CD4-positive, CD25-positive, alpha-beta regulatory T cell (primary cell): Measurements from ENCODE around the gene SPTA1. TPM values are rescaled to one million over a fixed set of nuclear protein-coding genes. Genes with fewer than 3 reads are reported as not detected.

ENCODE experiments used
- ATAC-seq, 2 donors: fragments of 150-1000 bp; cut with Tn5 transposase; one replicate each; pipeline ENCODE4 v1.10.0; 2021; ENCODE audit warnings: low read depth in 2 of 2, moderate number of reproducible peaks in 2 of 2, moderate library complexity in 1 of 2
- DNase-seq, 3 donors: peaks; one replicate each; pipeline versions ENCODE4 v3.0.0 to v3.0.0-alpha.2; 2012 to 2022; ENCODE audit warnings: mixed read lengths in 1 of 3
- H3K27ac ChIP-seq: one replicate; pipeline ENCODE4 v1.7.0; 2013; ENCODE audit warnings: mild to moderate bottlenecking, low read length; ENCODE audit not compliant: insufficient read depth, poor library complexity, severe bottlenecking
- H3K27me3 ChIP-seq: one replicate; pipeline ENCODE4 v1.7.0; 2013; ENCODE audit warnings: low read length; ENCODE audit not compliant: control insufficient read depth, insufficient read depth
- H3K36me3 ChIP-seq: one replicate; pipeline ENCODE4 v1.7.0; 2013; ENCODE audit warnings: mild to moderate bottlenecking, low read length, moderate library complexity; ENCODE audit not compliant: control insufficient read depth, insufficient read depth
- H3K4me1 ChIP-seq: 2 replicates; pipeline ENCODE4 v1.7.0; 2013; ENCODE audit warnings: mild to moderate bottlenecking, low read length; ENCODE audit not compliant: insufficient read depth, control insufficient read depth, poor library complexity, severe bottlenecking
- H3K4me3 ChIP-seq: one replicate; pipeline ENCODE4 v1.7.0; 2013; ENCODE audit warnings: low read depth, mild to moderate bottlenecking, low read length, moderate library complexity
- H3K9me3 ChIP-seq, 2 experiments: 1 replicate in 1 of 2; 2 replicates in 1 of 2; pipeline ENCODE4 v1.7.0; 2013; ENCODE audit warnings: low read length in 2 of 2, mild to moderate bottlenecking in 1 of 2, moderate library complexity in 1 of 2; ENCODE audit not compliant: control insufficient read depth in 2 of 2
- H3K27ac Mint-ChIP-seq, 3 donors: one replicate each; pipeline ENCODE4 v1.8.0; 2020 to 2022; ENCODE audit warnings: mild to moderate bottlenecking in 3 of 3, mixed read lengths in 3 of 3, moderate library complexity in 2 of 3
- H3K27me3 Mint-ChIP-seq: one replicate; pipeline ENCODE4 v1.8.0; 2022; ENCODE audit warnings: mild to moderate bottlenecking, mixed read lengths
- H3K36me3 Mint-ChIP-seq: one replicate; pipeline ENCODE4 v1.8.0; 2020; ENCODE audit warnings: mixed read lengths
- H3K4me1 Mint-ChIP-seq, 4 donors: one replicate each; pipeline ENCODE4 v1.8.0; 2020 to 2022; ENCODE audit warnings: mixed read lengths in 4 of 4, mild to moderate bottlenecking in 1 of 4
- H3K4me3 Mint-ChIP-seq, 4 donors: one replicate each; pipeline ENCODE4 v1.8.0; 2020 to 2022; ENCODE audit warnings: mild to moderate bottlenecking in 4 of 4, mixed read lengths in 4 of 4, moderate library complexity in 3 of 4
- H3K9me3 Mint-ChIP-seq, 7 donors: one replicate each; pipeline ENCODE4 v1.8.0; 2020 to 2022; ENCODE audit warnings: mixed read lengths in 7 of 7, mild to moderate bottlenecking in 3 of 7, moderate library complexity in 2 of 7
- polyA plus RNA-seq, 4 donors: library from polyadenylated mRNA; unstranded; fragments of 300-500 nt; fragmentation: Illumina TruSeq; gene quantifications; one replicate each; pipeline ENCODE4 v1.2.3, GENCODE V29; 2021
- total RNA-seq: library from RNA; stranded (reverse); gene quantifications from one replicate; pipeline ENCODE4 v1.2.3, GENCODE V29; 2022

The SPTA1 gene
- total and polyA plus RNA-seq, 5 donors from 2014 or later: not detected

DNA sequence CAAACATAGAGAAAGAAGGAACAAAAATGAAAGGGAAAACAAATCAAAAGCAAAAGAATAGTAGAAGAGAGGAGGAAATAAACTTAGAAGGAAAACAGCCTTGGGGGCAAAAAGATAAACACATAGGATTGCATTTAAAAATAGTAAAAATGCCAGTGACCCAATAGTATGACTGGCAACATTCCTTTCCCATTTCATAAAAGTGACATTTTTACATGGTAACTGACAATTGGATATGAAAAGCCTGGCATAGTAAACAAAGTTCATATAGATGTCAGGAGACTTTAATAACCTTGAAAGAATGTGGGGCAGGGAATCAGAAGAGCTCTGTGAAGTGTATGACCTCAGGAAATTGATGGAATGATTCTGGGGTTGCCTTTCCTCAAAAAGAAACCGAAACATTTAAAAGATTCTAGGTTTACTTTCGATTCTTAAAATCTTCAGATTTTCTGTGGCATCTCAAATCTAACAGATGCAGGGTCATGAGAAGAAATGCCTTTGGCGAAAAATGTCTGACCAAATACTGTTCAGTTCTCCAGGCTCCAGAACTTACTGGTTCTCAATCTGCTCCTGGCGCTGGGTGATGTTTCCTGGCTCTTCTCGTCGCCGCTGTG, 33.7 kb downstream of the SPTA1 start:
- no peaks in the 10 kb centered on the region for H3K27me3 ChIP-seq
- no peak overlapping the region for H3K27ac ChIP-seq
- Mint-ChIP-seq H3K27me3 (peaks cover 11% of the 10 kb centered on the region), H3K4me1 (no peaks in the 10 kb centered on the region), H3K4me3 (peak overlapping the region in 2 of 4 donors; percentile 2 to 27), H3K9me3 (peaks cover 0 to 3% (median 0%) of the 10 kb centered on the region in 7 donors), H3K27ac (peak overlapping the region in 1 of 3 donors; percentile 54), H3K36me3 (no peaks in the 10 kb centered on the region)
- no peaks in the 10 kb centered on the region for H3K36me3 ChIP-seq
- DNase-seq: no peak
- no peak for ATAC-seq
- no peaks in the 10 kb centered on the region for H3K4me1 ChIP-seq
- no peaks in the 10 kb centered on the region for H3K9me3 ChIP-seq
- peak overlapping the region; percentile 20 for H3K4me3 ChIP-seq

DNA sequence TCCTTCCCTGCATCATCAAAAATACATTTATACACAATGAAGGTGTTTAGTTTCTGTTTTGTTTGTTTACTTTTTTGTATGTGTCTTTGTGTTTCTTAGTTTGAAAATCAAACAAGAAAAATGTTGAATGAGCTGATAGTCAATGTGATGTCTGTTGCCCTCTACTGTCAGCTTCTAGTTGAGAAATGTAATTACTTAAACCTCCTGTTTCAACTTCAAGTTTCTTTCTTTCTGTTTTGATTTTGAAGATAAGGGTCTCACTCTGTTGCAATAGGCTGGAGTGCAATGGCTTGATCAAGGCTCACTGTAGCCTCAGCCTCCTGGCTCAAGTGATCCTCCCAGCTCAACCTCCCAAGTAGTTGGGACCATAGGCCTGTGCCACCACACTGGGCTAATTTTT, 37.5 kb downstream of the SPTA1 start:
- no peaks in the 10 kb centered on the region for H3K9me3 ChIP-seq
- H3K27me3 Mint-ChIP-seq: peaks cover 5% of the 10 kb centered on the region
- no peak for DNase-seq
- no peaks in the 10 kb centered on the region for H3K36me3 ChIP-seq
- ATAC-seq: no peak
- H3K4me1 Mint-ChIP-seq: peaks cover 0 to 14% (median 11%) of the 10 kb centered on the region in 4 donors
- H3K4me3 Mint-ChIP-seq: no peak overlapping the region
- peaks cover 0 to 2% (median 0%) of the 10 kb centered on the region in 7 donors for H3K9me3 Mint-ChIP-seq
- no peak overlapping the region for H3K27ac Mint-ChIP-seq
- no peak overlapping the region for H3K27ac ChIP-seq
- no peak overlapping the region for H3K4me3 ChIP-seq
- H3K4me1 ChIP-seq: peaks cover 7% of the 10 kb centered on the region
- no peaks in the 10 kb centered on the region for H3K27me3 ChIP-seq
- H3K36me3 Mint-ChIP-seq: no peaks in the 10 kb centered on the region

DNA sequence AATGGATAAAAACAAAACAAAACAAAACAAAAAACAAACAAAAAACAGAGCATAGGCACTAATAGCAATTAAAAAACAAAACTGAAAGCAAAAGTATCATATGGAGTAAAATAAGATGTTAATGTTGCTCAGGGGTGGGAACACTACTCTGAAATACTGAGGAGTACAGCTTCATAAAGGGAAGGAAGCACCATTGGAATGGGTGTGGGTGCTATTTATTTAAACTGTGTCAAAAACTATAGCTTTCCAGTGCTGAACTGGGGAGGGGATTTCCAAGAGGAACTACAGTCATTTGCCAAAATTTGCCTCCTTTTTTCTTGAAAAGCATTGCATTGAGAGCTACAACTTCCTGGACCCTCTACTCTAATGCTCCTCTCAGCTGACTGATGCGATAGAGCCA, 40.0 kb downstream of the SPTA1 start:
- Histone ChIP-seq H3K27me3 (no peaks in the 10 kb centered on the region), H3K27ac (no peak overlapping the region), H3K4me3 (peak overlapping the region; percentile 19), H3K4me1 (peaks cover 7% of the 10 kb centered on the region), H3K9me3 (no peaks in the 10 kb centered on the region), H3K36me3 (no peaks in the 10 kb centered on the region)
- peaks cover 0 to 14% (median 11%) of the 10 kb centered on the region in 4 donors for H3K4me1 Mint-ChIP-seq
- no peak for ATAC-seq
- no peak for DNase-seq
- no peaks in the 10 kb centered on the region for H3K27me3 Mint-ChIP-seq
- peak overlapping the region in 1 of 4 donors; percentile 11 for H3K4me3 Mint-ChIP-seq
- H3K36me3 Mint-ChIP-seq: no peaks in the 10 kb centered on the region
- H3K27ac Mint-ChIP-seq: no peak overlapping the region
- H3K9me3 Mint-ChIP-seq: peaks cover 0 to 4% (median 0%) of the 10 kb centered on the region in 7 donors

DNA sequence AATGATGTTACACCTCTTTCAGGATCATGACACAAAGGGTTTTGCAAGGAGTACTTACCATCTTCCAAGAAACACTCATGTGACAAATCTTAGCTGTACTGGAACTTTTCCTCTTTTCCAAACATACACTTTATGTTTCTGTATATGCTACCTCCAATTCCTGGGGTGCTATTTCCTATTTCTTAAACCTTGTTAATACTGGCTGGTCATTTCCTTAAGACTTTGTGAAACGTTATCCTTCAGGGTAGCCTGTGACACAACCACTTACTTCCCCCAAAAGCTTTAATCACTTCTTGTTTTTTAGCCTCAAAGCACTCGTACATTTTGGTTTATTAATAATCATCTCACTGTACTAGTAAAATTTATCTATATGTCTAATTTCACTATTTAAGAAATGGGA, 42.1 kb downstream of the SPTA1 start:
- H3K4me3 Mint-ChIP-seq: no peak overlapping the region
- H3K9me3 ChIP-seq: no peaks in the 10 kb centered on the region
- no peaks in the 10 kb centered on the region for H3K36me3 Mint-ChIP-seq
- no peak overlapping the region for H3K4me3 ChIP-seq
- H3K4me1 ChIP-seq: peaks cover 7% of the 10 kb centered on the region
- no peaks in the 10 kb centered on the region for H3K27me3 ChIP-seq
- peaks cover 0 to 4% (median 0%) of the 10 kb centered on the region in 7 donors for H3K9me3 Mint-ChIP-seq
- peaks cover 0 to 14% (median 11%) of the 10 kb centered on the region in 4 donors for H3K4me1 Mint-ChIP-seq
- DNase-seq: no peak
- H3K36me3 ChIP-seq: no peaks in the 10 kb centered on the region
- no peak overlapping the region for H3K27ac Mint-ChIP-seq
- H3K27ac ChIP-seq: no peak overlapping the region
- no peaks in the 10 kb centered on the region for H3K27me3 Mint-ChIP-seq
- no peak for ATAC-seq

DNA sequence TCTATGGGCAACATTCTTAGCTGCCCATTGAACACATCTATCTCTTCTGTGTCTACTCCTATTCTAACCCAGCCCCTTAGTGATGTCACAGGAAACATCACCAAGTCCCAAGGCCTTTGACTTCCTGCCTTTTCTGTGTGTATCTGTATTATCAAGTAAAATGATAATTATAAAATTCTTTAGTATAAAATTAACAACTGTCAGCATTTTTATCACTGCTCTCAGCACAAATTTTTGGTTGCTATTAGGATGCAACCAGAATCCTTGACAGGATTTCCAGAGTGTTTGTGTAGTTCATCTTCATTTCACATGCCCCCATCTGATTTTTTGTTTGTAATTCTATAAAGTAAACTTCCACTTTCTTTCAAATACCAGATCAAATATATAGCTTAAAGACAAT, 47.6 kb downstream of the SPTA1 start:
- ATAC-seq (no peak), DNase-seq (no peak)
- H3K27ac Mint-ChIP-seq: no peak overlapping the region

DNA sequence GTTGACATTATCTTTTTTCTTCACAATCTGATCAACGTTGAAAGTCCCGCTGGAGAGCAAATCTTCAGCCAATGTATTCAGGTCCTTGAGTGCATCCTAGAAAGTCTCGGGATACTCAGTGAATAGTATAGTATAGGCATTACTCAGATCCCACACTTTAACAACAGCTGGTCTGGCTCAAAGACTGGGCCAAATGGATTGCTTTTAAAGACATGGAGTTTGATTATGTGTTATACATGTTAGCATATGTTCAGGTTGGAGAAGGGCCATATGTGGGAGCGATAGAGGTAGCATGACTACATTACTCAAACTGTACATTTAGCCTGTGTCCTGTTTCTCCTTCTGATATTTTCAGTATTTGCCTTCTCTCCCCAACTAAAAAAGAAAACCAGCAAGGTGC, 48.4 kb downstream of the SPTA1 start:
- Mint-ChIP-seq H3K4me1 (no peaks in the 10 kb centered on the region), H3K36me3 (no peaks in the 10 kb centered on the region), H3K27ac (no peak overlapping the region), H3K27me3 (peaks cover 5% of the 10 kb centered on the region), H3K4me3 (no peak overlapping the region), H3K9me3 (peaks cover 0 to 3% (median 0%) of the 10 kb centered on the region in 7 donors)
- DNase-seq: no peak
- no peak for ATAC-seq
- H3K4me3 ChIP-seq: no peak overlapping the region
- no peaks in the 10 kb centered on the region for H3K4me1 ChIP-seq
- H3K9me3 ChIP-seq: no peaks in the 10 kb centered on the region
- H3K27ac ChIP-seq: no peak overlapping the region
- H3K27me3 ChIP-seq: peaks cover 3% of the 10 kb centered on the region
- H3K36me3 ChIP-seq: no peaks in the 10 kb centered on the region

More for the DNA sequence above, 47.6 kb downstream of the SPTA1 start:
- H3K27me3 ChIP-seq: peaks cover 3% of the 10 kb centered on the region
- Mint-ChIP-seq H3K4me1 (no peaks in the 10 kb centered on the region), H3K36me3 (no peaks in the 10 kb centered on the region), H3K4me3 (no peak overlapping the region), H3K9me3 (peaks cover 0 to 4% (median 0%) of the 10 kb centered on the region in 7 donors), H3K27me3 (peaks cover 5% of the 10 kb centered on the region)
- no peaks in the 10 kb centered on the region for H3K36me3 ChIP-seq
- no peaks in the 10 kb centered on the region for H3K4me1 ChIP-seq
- no peak overlapping the region for H3K4me3 ChIP-seq
- no peak overlapping the region for H3K27ac ChIP-seq
- H3K9me3 ChIP-seq: no peaks in the 10 kb centered on the region

DNA sequence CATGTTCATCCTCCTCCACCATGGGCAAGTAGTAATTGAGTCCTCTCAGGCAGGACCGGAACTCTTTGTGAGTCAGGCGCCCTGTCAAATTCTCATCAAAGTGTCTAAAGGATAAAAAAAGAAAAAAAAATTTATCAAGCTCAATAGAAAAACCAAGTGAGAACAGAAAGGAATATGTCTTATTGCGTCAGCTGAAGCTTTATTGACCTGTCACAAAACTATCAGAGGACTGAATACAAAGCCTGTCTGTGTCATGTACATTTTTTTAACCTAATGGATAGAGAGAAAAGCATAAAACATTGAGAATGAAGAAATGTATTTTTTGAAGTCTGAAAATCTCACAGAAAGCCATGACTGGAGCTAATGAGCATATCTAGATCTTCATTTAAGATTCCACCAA, 72.8 kb downstream of the SPTA1 start:
- H3K36me3 Mint-ChIP-seq: no peaks in the 10 kb centered on the region
- no peak overlapping the region for H3K4me3 Mint-ChIP-seq
- Histone ChIP-seq H3K27ac (no peak overlapping the region), H3K36me3 (no peaks in the 10 kb centered on the region), H3K27me3 (peaks cover 5% of the 10 kb centered on the region), H3K9me3 (no peaks in the 10 kb centered on the region), H3K4me3 (no peak overlapping the region), H3K4me1 (no peaks in the 10 kb centered on the region)
- H3K27ac Mint-ChIP-seq: no peak overlapping the region
- peaks cover 23% of the 10 kb centered on the region for H3K27me3 Mint-ChIP-seq
- no peaks in the 10 kb centered on the region for H3K9me3 Mint-ChIP-seq
- ATAC-seq: no peak
- peaks cover 0 to 2% (median 0%) of the 10 kb centered on the region in 4 donors for H3K4me1 Mint-ChIP-seq
- no peak for DNase-seq

DNA sequence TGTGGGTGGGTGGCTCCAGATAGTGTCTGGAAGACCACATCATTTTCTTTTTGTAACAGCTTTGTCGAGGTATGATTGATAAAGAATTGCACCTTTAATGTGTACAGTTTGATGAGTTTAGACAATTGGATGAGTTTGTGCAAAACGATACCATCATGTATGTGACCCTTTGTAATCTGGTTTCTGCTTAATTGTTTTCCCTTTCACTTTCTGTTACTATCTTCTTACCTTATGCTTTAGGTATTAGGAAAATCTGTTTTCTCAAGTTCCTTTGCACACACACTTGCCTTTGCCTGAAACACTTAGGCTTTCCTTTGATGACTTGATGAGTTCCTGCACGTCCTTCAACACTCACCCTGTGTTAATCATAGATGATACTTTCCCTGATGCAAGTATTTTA, 74.6 kb downstream of the SPTA1 start:
- H3K4me3 Mint-ChIP-seq: no peak overlapping the region
- no peaks in the 10 kb centered on the region for H3K36me3 Mint-ChIP-seq
- H3K27ac Mint-ChIP-seq: peak overlapping the region in 1 of 3 donors; percentile 57
- Histone ChIP-seq H3K9me3 (no peaks in the 10 kb centered on the region), H3K4me1 (no peaks in the 10 kb centered on the region), H3K27ac (no peak overlapping the region), H3K36me3 (no peaks in the 10 kb centered on the region), H3K27me3 (peaks cover 2% of the 10 kb centered on the region), H3K4me3 (no peak overlapping the region)
- peaks cover 0 to 2% (median 0%) of the 10 kb centered on the region in 4 donors for H3K4me1 Mint-ChIP-seq
- no peak for ATAC-seq
- DNase-seq: no peak
- H3K27me3 Mint-ChIP-seq: peaks cover 18% of the 10 kb centered on the region
- no peaks in the 10 kb centered on the region for H3K9me3 Mint-ChIP-seq
